Measurements from ENCODE around the gene TRANK1.

- peak in 5 of 7 experiments; percentile 17 to 65 (median 42) for TF ChIP-seq CTCF (IDR thresholded peaks at IDR 0.05)
- no peak for TF ChIP-seq POLR2A (IDR thresholded peaks at IDR 0.05)
These were observed 40.2 kb downstream of the TRANK1 start for GRCh38 chr3:36904641-36905040.
